ENCODE measurements around the gene CCNO. TPM values are rescaled to one million over a fixed set of nuclear protein-coding genes. Genes with fewer than 3 reads are reported as not detected.

CCNO gene
- total RNA-seq, 4 donors from 2014 or later: 1.3 to 6.2 (median 3.9) TPM

DNA sequence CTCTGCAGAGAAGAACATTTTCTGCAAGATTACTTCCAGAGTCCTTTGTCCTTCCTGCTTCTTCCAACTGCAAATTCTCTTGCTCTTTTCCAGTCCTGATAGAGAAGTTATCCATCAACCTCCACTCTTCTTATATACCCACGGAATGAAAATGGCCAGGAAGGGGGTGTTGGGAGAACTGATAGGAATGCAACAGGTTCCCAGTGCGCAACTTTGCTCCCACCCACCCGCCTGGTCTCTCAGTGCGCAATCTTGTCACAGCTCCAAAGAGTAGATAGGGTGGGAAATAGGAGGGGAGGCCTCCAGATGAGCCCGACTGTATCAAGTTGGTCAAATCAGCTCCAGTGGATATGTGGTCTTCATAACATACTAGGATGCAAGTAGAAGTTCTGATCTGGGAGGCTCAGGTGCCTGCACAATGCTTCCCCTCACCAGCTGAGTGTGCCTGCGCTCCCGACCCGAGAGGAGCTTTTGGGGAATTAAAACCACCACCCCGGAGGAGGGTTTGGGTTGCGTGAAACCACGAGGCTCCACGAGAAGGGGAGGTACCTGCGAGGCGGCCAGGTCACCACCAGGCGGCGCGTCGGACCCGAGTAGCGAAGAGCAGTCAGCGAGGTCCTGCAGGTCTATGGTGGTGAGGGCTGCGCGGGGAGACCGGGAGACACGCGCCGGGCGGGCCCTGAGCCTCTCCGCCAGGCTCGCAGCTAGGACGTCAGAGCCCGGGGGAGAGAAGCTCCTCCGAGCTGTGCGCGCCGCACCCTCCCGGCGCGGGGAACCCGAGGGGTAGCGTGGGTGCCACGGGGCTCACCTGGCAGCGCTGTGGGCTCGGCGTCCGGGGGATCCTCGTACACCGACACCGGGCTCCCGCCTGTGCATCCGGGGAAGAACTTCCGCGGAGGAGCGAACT is 7.1 kb downstream of the CCNO start:
- WGBS, 2 donors: 6 to 66% methylated on average over 5 to 52 of the region's 54 CpGs
- TF ChIP-seq POLR2A (IDR thresholded peaks at IDR 0.05): no peak
- peak overlapping the region; percentile 25 for H3K4me3 ChIP-seq (ENCODE audit: low read depth, poor library complexity, severe bottlenecking)
- intact Hi-C loops (cut with DNase I; ENCODE audit: low total_unique reads): no loop called here
- DNase-seq (ENCODE audit: low spot score in 2 of 2): no peak

GRCh38 chr5:55225346-55225745 is 8.1 kb downstream of the CCNO start:
- intact Hi-C loops (cut with DNase I; ENCODE audit: low total_unique reads): no loop called here
- H3K4me3 ChIP-seq (ENCODE audit: low read depth, poor library complexity, severe bottlenecking): no peak overlapping the region
- TF ChIP-seq, protein P1, sequence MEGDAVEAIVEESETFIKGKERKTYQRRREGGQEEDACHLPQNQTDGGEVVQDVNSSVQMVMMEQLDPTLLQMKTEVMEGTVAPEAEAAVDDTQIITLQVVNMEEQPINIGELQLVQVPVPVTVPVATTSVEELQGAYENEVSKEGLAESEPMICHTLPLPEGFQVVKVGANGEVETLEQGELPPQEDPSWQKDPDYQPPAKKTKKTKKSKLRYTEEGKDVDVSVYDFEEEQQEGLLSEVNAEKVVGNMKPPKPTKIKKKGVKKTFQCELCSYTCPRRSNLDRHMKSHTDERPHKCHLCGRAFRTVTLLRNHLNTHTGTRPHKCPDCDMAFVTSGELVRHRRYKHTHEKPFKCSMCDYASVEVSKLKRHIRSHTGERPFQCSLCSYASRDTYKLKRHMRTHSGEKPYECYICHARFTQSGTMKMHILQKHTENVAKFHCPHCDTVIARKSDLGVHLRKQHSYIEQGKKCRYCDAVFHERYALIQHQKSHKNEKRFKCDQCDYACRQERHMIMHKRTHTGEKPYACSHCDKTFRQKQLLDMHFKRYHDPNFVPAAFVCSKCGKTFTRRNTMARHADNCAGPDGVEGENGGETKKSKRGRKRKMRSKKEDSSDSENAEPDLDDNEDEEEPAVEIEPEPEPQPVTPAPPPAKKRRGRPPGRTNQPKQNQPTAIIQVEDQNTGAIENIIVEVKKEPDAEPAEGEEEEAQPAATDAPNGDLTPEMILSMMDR (IDR thresholded peaks at IDR 0.05): no peak
- no peak for TF ChIP-seq POLR2A (IDR thresholded peaks at IDR 0.05)
- DNase-seq (ENCODE audit: low spot score in 2 of 2): no peak

- intact Hi-C loops (cut with DNase I; ENCODE audit: low total_unique reads): no loop called here
- TF ChIP-seq, protein P1 (IDR thresholded peaks at IDR 0.05): no peak
- TF ChIP-seq POLR2A (IDR thresholded peaks at IDR 0.05): no peak
- DNase-seq (ENCODE audit: low spot score in 2 of 2): no peak
- 69 to 71% methylated on average over 7 of the region's 7 CpGs for WGBS, 2 donors
- no peak overlapping the region for H3K4me3 ChIP-seq (ENCODE audit: low read depth, poor library complexity, severe bottlenecking)
These were observed 9.6 kb downstream of the CCNO start for GRCh38 chr5:55223812-55224240.

GRCh38 chr5:55222985-55223811 is 10.2 kb downstream of the CCNO start:
- WGBS, 2 donors: 38 to 49% methylated on average over 49 to 53 of the region's 61 CpGs
- H3K4me3 ChIP-seq (ENCODE audit: low read depth, poor library complexity, severe bottlenecking): no peak overlapping the region
- DNase-seq (ENCODE audit: low spot score in 2 of 2): no peak
- no peak for TF ChIP-seq POLR2A (IDR thresholded peaks at IDR 0.05)
- TF ChIP-seq, protein P1 (IDR thresholded peaks at IDR 0.05): no peak
- intact Hi-C loops (cut with DNase I; ENCODE audit: low total_unique reads): no loop called here

DNA sequence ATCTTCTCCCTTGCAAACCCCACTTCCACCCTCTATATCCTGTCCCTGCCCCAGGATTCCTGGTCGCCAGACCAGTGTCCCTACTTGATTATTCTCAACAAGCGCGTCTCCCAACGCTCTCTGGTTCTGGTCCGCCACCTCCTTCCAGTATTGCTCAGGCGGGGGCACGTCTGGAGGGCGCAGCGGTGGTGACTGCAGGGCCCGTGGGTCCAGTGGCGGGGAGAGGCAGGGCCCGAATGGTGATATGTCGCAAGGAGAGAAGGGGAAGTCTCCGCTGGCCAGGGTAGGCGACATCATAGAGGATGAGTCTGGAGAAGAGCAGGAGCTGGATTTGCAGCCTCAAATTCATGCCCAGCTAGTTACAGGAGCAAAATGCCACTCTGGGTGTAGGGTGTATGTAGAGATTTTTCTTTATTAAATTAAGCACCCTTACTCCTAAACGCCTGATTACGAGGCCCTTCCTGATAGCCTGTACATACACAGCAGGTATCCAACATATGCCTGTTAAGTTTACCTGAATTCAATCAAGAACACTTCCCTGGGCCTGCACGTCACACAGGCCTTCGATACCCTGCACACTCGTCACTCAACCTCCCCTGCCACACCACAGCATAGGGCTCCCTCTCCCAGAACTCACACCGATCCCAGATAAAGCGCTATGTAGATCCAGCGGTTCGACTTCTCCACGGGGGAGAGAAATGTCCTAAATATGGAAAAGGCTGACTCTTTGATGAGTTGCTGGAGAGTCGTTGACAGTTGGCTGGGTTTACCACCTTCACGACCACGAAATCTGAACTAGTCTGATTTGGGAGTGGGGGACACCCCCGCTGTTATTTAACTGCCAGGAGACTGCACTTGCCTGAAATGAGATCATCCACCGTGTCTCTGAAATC is 11.1 kb downstream of the CCNO start:
- TF ChIP-seq, protein P1 (IDR thresholded peaks at IDR 0.05): no peak
- no peak for TF ChIP-seq POLR2A (IDR thresholded peaks at IDR 0.05)
- intact Hi-C loops (cut with DNase I; ENCODE audit: low total_unique reads): no loop called here
- no peak for DNase-seq (ENCODE audit: low spot score in 2 of 2)
- H3K4me3 ChIP-seq (ENCODE audit: low read depth, poor library complexity, severe bottlenecking): no peak overlapping the region
- WGBS, 2 donors: 35 to 45% methylated on average over 30 of the region's 30 CpGs
